Nephron (organoid): ENCODE data around the gene DSCAML1.

Source experiments
- H3K27ac Mint-ChIP-seq, 3 experiments: 2 replicates each; pipeline ENCODE4 v1.8.0; 2020; ENCODE audit warnings: mixed read lengths in 3 of 3, mild to moderate bottlenecking in 2 of 3, moderate library complexity in 1 of 3
- H3K27me3 Mint-ChIP-seq: 2 replicates; pipeline ENCODE4 v1.8.0; 2021; ENCODE audit warnings: low read depth, mild to moderate bottlenecking, moderate library complexity, mixed read lengths
- H3K36me3 Mint-ChIP-seq: 2 replicates; pipeline ENCODE4 v1.8.0; 2020; ENCODE audit warnings: low read depth, mixed read lengths
- H3K4me1 Mint-ChIP-seq: 2 replicates; pipeline ENCODE4 v1.8.0; 2020; ENCODE audit warnings: mixed read lengths
- H3K4me3 Mint-ChIP-seq, 3 experiments: 2 replicates each; pipeline ENCODE4 v1.8.0; 2020; ENCODE audit warnings: mild to moderate bottlenecking in 3 of 3, mixed read lengths in 3 of 3, moderate library complexity in 2 of 3
- H3K9me3 Mint-ChIP-seq: 2 replicates; pipeline ENCODE4 v1.8.0; 2020; ENCODE audit warnings: mixed read lengths
- TF ChIP-seq, protein P1 (sequence below), 3 experiments: fragments of 200-600 bp; sonication (generic); IDR thresholded peaks; one replicate each; pipeline ENCODE4 v1.5.0; 2021; ENCODE audit warnings: antibody characterized with exemption in 3 of 3; ENCODE audit not compliant: unreplicated experiment in 3 of 3

DSCAML1 gene

DNA sequence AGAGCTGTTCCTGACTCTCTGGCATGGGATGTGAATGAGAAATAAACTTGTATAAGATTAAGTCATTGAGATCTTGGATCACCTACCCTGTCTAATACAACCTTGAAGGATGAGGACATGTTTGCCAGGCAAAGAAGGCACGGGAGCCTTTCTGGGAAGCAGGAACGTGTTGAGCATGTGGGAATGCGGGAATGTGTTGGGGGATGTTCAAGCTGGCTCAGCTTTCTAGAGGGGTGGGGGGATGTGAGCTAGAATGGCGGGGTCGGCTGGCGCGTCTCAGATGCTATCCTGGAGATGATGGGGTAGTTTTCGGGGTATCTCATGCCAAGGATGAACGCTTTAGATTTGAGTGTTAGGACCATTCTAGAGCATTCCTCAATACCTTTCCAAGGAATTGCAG lies 227.1 kb downstream of the DSCAML1 start:
- H3K27ac Mint-ChIP-seq, result no peak overlapping the region
- no peaks in the 10 kb centered on the region for H3K36me3 Mint-ChIP-seq
- H3K9me3 Mint-ChIP-seq, result peaks cover 4% of the 10 kb centered on the region
- H3K4me3 Mint-ChIP-seq, result no peak overlapping the region
- TF ChIP-seq, protein P1, sequence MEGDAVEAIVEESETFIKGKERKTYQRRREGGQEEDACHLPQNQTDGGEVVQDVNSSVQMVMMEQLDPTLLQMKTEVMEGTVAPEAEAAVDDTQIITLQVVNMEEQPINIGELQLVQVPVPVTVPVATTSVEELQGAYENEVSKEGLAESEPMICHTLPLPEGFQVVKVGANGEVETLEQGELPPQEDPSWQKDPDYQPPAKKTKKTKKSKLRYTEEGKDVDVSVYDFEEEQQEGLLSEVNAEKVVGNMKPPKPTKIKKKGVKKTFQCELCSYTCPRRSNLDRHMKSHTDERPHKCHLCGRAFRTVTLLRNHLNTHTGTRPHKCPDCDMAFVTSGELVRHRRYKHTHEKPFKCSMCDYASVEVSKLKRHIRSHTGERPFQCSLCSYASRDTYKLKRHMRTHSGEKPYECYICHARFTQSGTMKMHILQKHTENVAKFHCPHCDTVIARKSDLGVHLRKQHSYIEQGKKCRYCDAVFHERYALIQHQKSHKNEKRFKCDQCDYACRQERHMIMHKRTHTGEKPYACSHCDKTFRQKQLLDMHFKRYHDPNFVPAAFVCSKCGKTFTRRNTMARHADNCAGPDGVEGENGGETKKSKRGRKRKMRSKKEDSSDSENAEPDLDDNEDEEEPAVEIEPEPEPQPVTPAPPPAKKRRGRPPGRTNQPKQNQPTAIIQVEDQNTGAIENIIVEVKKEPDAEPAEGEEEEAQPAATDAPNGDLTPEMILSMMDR (IDR thresholded peaks at IDR 0.05; ENCODE audit: unreplicated experiment in 3 of 3), result no peak
- no peaks in the 10 kb centered on the region for H3K4me1 Mint-ChIP-seq
- peaks cover 11% of the 10 kb centered on the region for H3K27me3 Mint-ChIP-seq

DNA sequence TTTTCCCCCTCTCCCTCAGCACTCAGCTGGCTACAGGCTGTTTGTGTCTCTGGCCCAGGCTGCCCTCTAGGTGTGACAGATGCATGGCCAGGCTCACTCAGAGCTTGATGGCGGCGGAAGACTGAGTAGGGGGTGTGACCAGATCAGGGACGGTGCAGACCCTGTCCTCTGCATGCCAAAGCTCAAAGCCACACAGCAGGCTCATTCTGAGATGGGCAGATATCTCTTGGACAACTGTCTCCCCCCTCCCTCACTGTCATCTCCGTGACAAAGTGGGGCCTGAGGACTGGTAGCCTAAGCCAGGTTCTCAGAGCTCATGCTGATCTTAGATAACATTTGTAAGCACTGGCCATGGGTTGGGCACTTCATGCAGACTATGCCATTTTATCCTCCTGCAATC lies 231.3 kb downstream of the DSCAML1 start:
- Mint-ChIP-seq H3K4me1 (no peaks in the 10 kb centered on the region), H3K36me3 (no peaks in the 10 kb centered on the region), H3K4me3 (no peak overlapping the region), H3K27ac (no peak overlapping the region), H3K27me3 (peaks cover 8% of the 10 kb centered on the region), H3K9me3 (peaks cover 4% of the 10 kb centered on the region)
- TF ChIP-seq, protein P1 (IDR thresholded peaks at IDR 0.05; ENCODE audit: unreplicated experiment in 3 of 3), result no peak

DNA sequence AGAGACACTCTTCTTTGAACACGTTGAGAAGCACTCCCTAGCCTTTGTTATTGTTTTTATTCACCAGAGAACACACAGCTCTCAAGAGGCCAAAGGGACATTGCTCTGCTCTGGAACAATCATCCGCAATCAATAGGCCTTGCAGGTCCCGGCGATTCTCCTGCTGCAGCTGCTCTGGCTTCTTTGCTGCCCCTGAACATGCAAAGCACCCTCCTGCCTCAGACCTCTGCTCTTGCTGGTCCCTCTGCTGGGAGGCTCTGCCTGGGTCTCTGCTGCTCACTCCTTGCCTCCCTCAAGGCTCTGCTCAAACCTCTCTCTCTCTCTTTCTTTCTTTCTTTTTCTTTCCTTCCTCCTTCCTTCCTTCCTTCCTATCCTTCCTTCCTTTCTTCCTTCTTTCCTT lies 232.7 kb downstream of the DSCAML1 start:
- peaks cover 19% of the 10 kb centered on the region for H3K27me3 Mint-ChIP-seq
- TF ChIP-seq, protein P1 (IDR thresholded peaks at IDR 0.05; ENCODE audit: unreplicated experiment in 3 of 3), result no peak
- no peaks in the 10 kb centered on the region for H3K36me3 Mint-ChIP-seq
- H3K4me1 Mint-ChIP-seq, result no peaks in the 10 kb centered on the region
- no peak overlapping the region for H3K27ac Mint-ChIP-seq
- peaks cover under 1% of the 10 kb centered on the region for H3K9me3 Mint-ChIP-seq
- no peak overlapping the region for H3K4me3 Mint-ChIP-seq

DNA sequence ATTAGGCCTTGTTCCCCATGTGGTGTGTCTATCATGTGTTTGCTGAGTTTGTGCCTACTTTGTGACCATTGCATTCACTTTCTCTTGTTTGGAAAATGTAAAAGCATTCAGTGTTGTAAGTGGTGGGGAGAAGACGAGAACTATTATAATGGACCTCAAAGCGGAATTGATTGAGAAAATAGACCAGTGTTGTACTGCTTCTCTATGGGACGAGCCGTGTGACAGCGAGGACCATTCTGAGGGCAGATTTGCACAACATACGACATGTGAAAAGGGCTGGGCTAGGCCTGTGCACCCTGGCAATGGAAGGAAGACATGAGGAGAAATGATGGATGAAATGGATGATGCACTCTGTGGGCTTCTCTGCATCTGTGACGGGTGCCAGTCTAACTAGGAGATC lies 233.5 kb downstream of the DSCAML1 start:
- no peak overlapping the region for H3K4me3 Mint-ChIP-seq
- no peaks in the 10 kb centered on the region for H3K4me1 Mint-ChIP-seq
- H3K27ac Mint-ChIP-seq, result no peak overlapping the region
- no peaks in the 10 kb centered on the region for H3K36me3 Mint-ChIP-seq
- no peaks in the 10 kb centered on the region for H3K9me3 Mint-ChIP-seq
- H3K27me3 Mint-ChIP-seq, result peaks cover 27% of the 10 kb centered on the region
- TF ChIP-seq, protein P1 (IDR thresholded peaks at IDR 0.05; ENCODE audit: unreplicated experiment in 3 of 3), result no peak

DNA sequence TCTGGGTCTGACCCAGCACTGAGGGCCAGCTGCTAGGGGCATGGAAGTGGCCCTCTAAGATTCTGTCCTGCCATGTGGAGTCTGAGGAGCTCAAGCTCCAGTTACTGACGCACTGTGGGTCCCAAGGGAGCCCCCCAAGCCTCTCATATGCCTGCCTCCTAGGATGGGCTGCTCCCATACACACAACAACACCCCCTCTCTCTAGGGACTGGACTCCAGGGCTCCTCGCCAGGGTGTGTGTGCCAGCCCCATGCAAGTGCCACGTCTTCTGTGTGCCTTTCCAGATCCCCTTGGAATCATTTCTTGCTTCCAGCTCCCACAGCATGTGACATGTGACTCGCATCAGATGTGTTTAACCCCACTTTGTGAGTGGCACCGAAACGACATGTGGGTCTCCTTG lies 234.9 kb downstream of the DSCAML1 start:
- H3K27ac Mint-ChIP-seq, result no peak overlapping the region
- H3K36me3 Mint-ChIP-seq, result no peaks in the 10 kb centered on the region
- peaks cover 34% of the 10 kb centered on the region for H3K27me3 Mint-ChIP-seq
- no peak overlapping the region for H3K4me3 Mint-ChIP-seq
- no peaks in the 10 kb centered on the region for H3K9me3 Mint-ChIP-seq
- TF ChIP-seq, protein P1 (IDR thresholded peaks at IDR 0.05; ENCODE audit: unreplicated experiment in 3 of 3), result no peak
- no peaks in the 10 kb centered on the region for H3K4me1 Mint-ChIP-seq

DNA sequence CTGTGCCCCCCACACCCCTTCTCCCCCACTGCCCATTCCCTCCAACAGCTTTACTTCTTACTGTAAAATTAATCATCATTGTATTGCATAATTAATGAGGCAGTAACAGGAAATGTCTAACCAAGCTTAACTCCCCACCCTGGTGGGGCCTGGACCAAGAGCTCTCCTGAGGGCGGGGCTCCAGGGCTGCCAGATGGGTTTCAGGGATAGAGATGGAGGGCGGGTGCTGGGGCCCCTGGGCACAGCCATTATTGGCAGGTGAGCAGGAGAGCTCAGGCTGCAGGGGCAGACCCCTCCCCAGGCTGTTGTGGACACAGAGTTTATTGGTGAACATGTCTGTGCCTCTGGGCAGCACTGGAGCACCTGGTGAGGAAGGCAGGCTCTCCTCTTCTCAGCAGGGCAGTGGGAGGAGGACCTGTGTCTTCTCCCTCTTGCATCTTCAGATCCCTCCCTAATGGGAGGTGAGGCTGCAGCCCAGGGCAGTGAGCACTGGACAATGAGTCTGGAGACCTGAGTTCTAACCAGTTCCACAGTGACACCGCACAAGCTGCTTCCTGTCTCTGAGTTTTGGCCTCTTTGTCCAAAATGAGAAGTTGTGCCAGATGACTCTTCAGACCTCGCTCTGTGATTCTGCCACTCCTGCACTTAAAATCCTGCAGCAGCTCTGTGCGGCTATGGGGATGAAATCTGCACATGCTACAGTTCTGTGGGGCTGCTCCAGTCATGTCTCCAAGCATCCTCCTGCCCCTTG lies 236.1 kb downstream of the DSCAML1 start:
- H3K36me3 Mint-ChIP-seq, result no peaks in the 10 kb centered on the region
- no peaks in the 10 kb centered on the region for H3K9me3 Mint-ChIP-seq
- peaks cover 38% of the 10 kb centered on the region for H3K27me3 Mint-ChIP-seq
- no peaks in the 10 kb centered on the region for H3K4me1 Mint-ChIP-seq
- H3K27ac Mint-ChIP-seq, result no peak overlapping the region
- H3K4me3 Mint-ChIP-seq, result no peak overlapping the region
- TF ChIP-seq, protein P1 (IDR thresholded peaks at IDR 0.05; ENCODE audit: unreplicated experiment in 3 of 3), result no peak
